Fibroblast of lung (primary cell): ENCODE results near the gene ERRFI1.

ENCODE experiments used
- EZH2 ChIP-seq: IDR thresholded peaks from 2 replicates; pipeline ENCODE4 v1.5.1; 2012; ENCODE audit warnings: low read length, control low read depth, mild to moderate bottlenecking; ENCODE audit errors: missing control alignments
- TF ChIP-seq, protein P1 (sequence below), 2 donors: IDR thresholded peaks in 1 of 2; conservative IDR thresholded peaks in 1 of 2; 1 replicate in 1 of 2; 2 replicates in 1 of 2; pipeline ENCODE4 v1.5.1; 2011 to 2012; ENCODE audit warnings: low read length in 2 of 2, control low read depth in 1 of 2, inconsistent platforms in 1 of 2, low read depth in 1 of 2, mild to moderate bottlenecking in 1 of 2

DNA sequence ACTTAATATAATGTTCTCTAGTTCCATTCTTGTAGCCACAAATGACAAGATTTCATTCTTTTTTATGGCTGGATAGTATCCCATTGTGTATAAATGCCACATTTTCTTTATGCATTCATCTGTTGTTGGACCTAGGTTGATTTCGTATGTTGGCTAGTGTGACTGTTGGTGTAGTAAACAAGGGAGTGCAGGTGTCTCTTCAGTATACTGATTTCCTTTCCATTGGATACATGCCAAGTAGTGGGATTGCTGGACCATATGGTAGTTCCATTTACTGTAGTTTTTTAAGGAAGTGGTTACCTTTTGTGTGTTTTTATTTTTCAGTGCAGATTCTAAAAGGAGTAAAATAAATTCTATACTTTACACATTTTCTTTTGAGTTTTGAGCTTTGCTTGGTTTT is 58.9 kb downstream of the ERRFI1 start:
- TF ChIP-seq, protein P1, sequence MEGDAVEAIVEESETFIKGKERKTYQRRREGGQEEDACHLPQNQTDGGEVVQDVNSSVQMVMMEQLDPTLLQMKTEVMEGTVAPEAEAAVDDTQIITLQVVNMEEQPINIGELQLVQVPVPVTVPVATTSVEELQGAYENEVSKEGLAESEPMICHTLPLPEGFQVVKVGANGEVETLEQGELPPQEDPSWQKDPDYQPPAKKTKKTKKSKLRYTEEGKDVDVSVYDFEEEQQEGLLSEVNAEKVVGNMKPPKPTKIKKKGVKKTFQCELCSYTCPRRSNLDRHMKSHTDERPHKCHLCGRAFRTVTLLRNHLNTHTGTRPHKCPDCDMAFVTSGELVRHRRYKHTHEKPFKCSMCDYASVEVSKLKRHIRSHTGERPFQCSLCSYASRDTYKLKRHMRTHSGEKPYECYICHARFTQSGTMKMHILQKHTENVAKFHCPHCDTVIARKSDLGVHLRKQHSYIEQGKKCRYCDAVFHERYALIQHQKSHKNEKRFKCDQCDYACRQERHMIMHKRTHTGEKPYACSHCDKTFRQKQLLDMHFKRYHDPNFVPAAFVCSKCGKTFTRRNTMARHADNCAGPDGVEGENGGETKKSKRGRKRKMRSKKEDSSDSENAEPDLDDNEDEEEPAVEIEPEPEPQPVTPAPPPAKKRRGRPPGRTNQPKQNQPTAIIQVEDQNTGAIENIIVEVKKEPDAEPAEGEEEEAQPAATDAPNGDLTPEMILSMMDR (conservative IDR thresholded peaks at IDR 0.05 in 1 of 2, IDR thresholded peaks at IDR 0.05 in 1 of 2; ENCODE audit: low read depth in 1 of 2, low read length in 2 of 2), result no peak
- TF ChIP-seq EZH2, result no peak
